Muscle of arm (tissue), 14 donors: ENCODE data around the gene ACVR1. TPM values are rescaled to one million over a fixed set of nuclear protein-coding genes. Genes with fewer than 3 reads are reported as not detected.

Experiments
- DNase-seq: peaks from one replicate; pipeline ENCODE4 v3.0.0-alpha.2; 2013
- long read RNA-seq, 11 donors: transcript quantifications; one replicate each; lab custom pipeline, GENCODE V29; 2026
- polyA plus RNA-seq, 12 donors: library from polyadenylated mRNA; unstranded; fragments of 120-200 nt; gene quantifications; one replicate each; pipeline ENCODE4 v1.2.1, GENCODE V29; 2013; ENCODE audit not compliant: insufficient read length in 12 of 12

ACVR1 gene
- 10 to 100 TPM in 11 of 12 donors, not detected in 1; 24.4 to 43.0 (median 32.5) TPM for polyA plus RNA-seq
- long read RNA-seq, donor 1, partial matches to known transcripts, result 0 of 2 reads
- long read RNA-seq, donor 1, other reads (novel, unspliced or antisense), result 0 of 2 reads
- long read RNA-seq, donor 2, transcript ACVR1-207 (11 exons, 2,861 nt), result major isoform, 13 of 13 reads
- long read RNA-seq, donor 2, partial matches to known transcripts, result 0 of 13 reads
- long read RNA-seq, donor 2, other reads (novel, unspliced or antisense), result 0 of 13 reads
- long read RNA-seq, donor 3, partial matches to known transcripts, result 0 of 2 reads
- long read RNA-seq, donor 3, other reads (novel, unspliced or antisense), result 0 of 2 reads
- long read RNA-seq, donor 4, result 0 reads
- long read RNA-seq, donor 5, transcript ACVR1-207 (11 exons, 2,861 nt), result major isoform, 7 of 7 reads
- long read RNA-seq, donor 5, partial matches to known transcripts, result 0 of 7 reads
- long read RNA-seq, donor 5, other reads (novel, unspliced or antisense), result 0 of 7 reads
- long read RNA-seq, donor 6, partial matches to known transcripts, result 0 of 4 reads
- long read RNA-seq, donor 6, other reads (novel, unspliced or antisense), result 0 of 4 reads
- long read RNA-seq, donor 7, partial matches to known transcripts, result 0 of 3 reads
- long read RNA-seq, donor 7, other reads (novel, unspliced or antisense), result 0 of 3 reads
- long read RNA-seq, donor 8, partial matches to known transcripts, result 0 of 3 reads
- long read RNA-seq, donor 8, other reads (novel, unspliced or antisense), result 0 of 3 reads
- long read RNA-seq, donor 9, partial matches to known transcripts, result 0 of 4 reads
- long read RNA-seq, donor 9, other reads (novel, unspliced or antisense), result 0 of 4 reads
- long read RNA-seq, donor 10, transcript ACVR1-207 (11 exons, 2,861 nt), result major isoform, 8 of 8 reads
- long read RNA-seq, donor 10, partial matches to known transcripts, result 0 of 8 reads
- long read RNA-seq, donor 10, other reads (novel, unspliced or antisense), result 0 of 8 reads
- long read RNA-seq, donor 11, transcript ACVR1-207 (11 exons, 2,861 nt), result major isoform, 7 of 7 reads
- long read RNA-seq, donor 11, partial matches to known transcripts, result 0 of 7 reads
- long read RNA-seq, donor 11, other reads (novel, unspliced or antisense), result 0 of 7 reads

DNA sequence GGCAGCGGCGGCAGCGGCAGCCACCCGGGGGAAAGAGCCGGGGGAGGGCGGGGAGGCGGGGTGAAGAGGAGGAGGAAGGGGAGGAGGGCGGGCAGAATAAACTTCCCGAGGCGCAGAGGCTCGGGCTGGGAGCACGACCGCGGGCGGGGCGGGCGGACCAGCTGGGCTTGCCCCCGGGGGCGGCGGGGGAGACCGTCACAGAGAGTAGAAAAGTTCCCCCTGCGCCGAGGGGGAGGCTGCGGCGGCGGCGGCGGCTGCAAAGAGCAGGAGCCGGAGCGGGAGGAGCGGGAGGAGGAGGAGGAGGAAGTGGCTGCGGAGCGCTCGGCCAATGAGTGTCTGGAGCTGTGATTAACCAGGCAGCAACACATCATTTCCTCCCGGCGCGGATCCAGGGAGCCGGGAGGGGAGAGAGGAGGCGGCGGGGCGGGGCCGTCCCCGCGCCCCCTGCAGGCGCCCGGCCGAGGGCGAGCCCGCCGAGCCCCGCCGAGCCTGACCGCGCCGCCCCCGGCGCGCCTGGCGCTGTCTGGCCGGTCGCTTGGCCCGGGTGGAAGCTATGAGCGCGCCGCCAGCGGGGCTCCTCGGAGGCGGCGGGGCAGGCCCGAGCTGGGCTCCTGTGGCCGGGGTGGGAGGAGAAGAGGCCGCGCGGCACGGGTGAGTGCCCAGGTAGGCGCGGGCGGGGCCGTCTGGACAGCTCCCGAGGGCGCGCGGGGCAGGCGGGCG, at the start of gene ACVR1:
Gene ACVR1 (minus strand): TSS at position 265 of the 720 bp plus-strand sequence. CDS start 76,837 bp downstream, outside the sequence.
- peak; percentile 98 for DNase-seq

DNA sequence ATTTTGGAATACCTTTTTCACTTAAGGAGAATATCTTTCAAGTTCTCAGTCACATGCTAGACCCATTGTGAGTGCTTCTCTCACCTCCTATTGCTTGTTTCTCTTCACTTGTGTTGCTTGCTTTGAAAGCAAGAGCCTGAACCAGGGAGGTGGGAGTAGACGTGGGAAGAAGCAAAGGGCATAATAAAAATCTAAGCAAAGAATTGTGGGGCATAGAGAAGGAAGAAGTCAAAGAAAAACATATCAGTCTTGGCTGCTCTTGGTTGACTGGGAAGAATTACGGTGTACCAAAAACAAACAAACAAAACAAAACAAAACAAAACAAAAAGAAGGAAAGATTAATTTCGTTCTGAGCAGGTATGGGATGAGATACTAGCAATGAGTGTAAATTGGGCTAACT, 48.9 kb upstream of the ACVR1 start:
- DNase-seq, result no peak

DNA sequence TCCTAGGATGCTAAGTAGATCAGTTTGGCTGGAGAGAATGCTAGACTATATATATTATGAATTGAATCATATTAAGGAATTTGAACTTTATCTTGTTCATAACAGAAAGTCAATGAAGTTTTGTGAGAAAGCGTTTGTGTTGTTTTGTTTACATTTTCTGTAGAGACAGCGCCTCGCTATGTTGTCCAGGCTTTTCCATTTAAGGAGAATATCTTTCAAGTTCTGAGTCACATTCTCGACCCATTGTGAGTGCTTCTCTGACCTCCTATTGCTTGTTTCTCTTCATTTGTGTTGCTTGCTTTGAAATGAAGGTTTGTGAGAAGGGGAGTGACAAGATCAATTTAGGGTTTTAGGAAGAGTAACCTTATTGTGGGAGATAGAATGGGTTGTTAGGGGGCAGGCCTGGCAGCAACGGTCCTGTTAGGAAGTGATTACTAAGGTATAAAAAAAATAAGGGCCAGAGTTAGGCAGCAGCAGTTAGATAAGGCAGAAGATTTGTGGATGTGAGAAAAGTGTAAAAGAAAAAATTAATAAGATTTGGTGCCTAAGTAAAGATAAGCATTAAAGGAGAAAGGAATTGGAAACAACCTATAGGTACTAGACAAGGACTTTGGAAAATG, 47.6 kb upstream of the ACVR1 start:
- DNase-seq, result no peak

DNA sequence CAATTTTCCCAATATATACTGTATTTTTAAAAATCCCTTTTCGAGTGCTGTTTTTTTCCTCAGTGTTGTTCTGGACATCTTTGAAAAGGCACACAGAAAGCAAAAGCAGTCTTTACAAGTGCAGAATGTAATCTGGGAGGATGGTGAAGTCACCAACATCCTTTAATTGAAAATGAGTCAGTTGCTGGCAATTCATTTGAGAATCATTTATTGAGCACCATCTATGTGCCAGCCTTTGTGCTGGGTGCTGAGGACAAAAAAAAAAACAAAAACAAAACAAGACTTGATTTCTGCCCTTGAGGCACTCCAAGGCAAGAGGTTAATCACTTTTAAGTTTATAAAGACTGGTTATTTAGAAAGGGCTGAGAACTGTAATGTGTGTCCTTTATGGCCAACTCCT, 46.7 kb upstream of the ACVR1 start:
- DNase-seq, result no peak

DNA sequence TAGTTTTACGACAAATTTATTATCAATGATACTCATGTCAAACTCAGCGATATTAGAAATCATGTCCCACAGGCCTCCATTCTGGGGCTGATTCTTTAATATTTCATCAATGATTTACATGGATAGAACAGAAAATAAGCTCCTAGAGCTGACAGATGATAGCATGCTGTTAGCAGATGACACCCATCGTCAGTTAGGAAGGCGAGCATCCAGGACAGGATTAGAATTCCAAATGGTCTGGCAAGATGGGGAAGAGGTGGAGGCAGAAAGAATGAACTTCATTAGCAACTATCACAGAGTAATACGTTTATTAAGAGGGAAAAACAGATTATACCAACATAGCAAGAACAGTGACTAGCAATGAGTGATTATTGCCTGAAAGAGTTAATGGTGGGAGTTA, 46.2 kb upstream of the ACVR1 start:
- no peak for DNase-seq

DNA sequence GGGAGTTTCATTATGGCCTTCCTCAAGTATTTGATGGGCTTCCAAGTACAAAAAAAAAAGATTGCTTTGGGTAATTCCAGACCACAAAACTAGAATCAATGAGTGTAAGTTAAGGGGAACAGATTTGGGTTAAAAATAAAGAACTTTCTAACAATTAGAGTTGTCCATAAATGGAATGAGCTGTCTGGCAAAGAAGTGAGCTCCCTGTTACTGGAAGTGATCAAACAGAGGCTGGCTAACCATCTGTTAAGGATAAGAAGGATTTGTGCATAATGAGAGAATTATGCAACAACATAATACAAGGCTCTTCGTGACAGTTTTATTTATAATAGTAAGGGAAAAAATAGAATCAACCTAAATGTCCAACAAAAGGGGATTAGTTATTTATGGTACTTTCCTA, 44.6 kb upstream of the ACVR1 start:
- DNase-seq, result no peak

DNA sequence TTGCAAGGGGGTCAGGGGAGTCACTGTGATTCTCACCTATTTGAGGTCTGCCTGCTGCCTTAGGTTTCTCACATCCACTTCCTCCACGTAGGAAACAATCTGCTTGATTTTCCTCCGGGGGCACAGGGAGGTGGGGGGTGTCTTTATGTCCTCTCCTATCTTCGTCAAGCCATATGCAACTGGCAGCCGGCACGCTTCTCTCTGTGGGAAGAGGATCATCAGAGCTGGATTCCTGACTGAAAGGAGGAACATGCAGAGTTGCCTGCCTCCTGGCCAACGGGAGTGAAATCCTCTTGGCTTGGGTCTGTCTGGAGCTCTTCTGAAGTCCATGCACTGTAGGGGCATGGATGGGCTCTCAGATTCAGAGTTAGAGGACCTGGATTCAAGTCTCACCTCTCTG, 43.1 kb upstream of the ACVR1 start:
- DNase-seq, result no peak

DNA sequence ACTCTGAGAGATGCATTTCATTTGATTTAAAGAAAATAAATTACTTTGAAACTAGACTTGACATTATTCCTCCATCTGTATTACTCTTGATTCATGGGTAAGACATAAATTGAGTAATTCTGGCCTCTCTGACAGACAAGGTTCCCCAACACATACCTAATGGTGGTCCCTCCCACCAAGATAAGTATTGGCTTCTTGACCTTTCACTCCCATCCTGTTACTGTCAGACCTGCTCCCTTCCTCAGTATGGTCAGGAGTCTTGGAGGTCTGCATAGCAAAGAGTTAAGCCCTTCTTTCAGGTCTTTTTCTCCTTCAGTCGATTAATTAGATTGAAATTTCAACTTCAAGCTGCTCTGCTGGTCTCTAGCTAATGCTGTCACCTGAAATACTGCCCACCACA, 42.2 kb upstream of the ACVR1 start:
- DNase-seq, result no peak

DNA sequence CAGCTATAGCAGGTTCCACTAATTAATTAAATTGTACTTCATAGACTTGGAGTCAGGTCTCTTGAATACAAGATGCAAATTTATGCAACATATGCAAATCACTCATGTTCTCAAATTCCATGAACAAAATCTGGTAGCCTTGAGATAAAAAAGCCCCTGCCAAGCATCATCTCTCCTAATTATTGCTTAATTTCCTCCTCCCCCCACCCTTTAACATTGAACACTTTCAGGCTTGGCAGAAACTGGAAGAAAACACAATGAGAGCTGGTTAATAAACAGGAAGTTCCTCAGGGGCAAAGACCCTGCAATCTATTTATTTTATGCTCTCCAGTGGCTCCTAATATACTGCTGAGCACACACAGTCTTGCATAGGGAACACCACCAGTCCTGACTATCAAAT, 35.6 kb upstream of the ACVR1 start:
- DNase-seq, result no peak

DNA sequence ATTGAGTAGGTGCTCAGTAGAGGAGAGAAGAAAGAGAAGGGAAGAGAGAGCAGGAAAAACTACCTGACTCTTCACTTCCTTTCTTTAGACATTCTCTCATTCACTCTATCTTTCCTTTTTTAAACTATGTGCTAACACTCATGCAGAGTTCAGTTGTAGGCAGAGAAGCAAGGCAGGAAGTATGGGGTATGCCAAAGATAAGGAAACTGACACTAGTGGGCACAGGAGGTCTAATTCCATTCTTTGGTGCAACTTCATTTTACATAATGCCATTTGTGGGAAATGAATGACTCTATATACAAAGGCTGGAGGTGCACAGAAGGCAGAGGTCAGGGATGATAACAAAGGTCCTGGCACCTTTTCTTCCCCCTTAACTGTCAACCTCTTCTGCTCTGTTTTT, 35.1 kb upstream of the ACVR1 start:
- DNase-seq, result no peak

DNA sequence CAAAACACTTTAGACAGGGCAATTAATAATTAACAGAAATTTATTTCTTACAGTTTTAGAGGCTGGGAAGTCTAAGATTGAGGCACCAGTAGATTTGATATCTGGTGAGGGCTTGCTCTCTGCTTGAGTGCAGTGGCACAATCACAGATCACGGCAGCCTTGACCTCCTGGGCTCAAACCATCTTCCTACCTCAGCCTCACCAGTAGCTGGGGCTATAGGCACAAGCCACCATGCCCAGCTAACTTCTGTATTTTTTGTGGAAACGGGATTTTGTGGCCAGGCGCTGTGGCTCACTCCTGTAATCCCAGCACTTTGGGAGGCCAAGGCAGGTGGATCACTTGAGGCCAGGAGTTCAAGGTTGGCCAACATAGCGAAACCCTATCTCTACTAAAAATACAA, 29.0 kb upstream of the ACVR1 start:
- DNase-seq, result no peak

DNA sequence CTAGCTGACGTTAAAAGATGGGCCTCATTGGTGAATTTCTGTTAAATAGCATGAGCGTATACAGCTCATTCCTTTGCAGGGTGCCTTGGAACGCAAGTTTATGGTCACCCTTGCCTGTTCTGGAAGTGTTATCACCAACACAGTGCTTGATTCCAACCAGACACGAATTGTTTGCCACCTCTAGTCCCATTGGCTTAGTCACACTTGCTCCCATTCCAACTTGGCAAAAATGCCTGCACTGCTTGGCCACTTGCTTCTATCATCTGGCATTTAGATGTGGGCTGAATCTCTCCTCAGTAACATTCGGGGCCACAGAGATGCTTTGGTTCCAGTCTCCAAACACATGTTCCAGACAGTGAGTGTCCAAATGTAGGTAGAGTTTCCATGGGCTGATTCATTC, 27.5 kb upstream of the ACVR1 start:
- DNase-seq, result no peak

DNA sequence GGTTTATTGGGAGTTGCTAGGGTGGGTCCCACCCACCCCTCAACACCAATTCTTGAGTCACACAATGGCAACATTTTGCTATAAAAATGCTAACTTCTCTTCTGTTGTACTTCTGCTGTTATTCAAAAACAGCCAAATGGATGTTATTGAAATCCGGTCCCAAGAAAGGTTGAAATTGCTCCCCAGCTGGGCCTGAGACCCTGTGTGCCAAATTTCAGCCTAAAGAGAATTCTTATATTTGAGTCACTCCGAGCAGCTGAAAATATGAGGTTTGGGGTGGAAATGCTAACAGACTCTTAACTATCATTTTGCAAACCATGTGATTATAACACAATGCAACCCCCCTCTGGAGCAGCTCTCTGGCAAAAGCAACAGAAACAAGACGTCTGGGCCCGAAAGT, 27.0 kb upstream of the ACVR1 start:
- peak; percentile 17 for DNase-seq

DNA sequence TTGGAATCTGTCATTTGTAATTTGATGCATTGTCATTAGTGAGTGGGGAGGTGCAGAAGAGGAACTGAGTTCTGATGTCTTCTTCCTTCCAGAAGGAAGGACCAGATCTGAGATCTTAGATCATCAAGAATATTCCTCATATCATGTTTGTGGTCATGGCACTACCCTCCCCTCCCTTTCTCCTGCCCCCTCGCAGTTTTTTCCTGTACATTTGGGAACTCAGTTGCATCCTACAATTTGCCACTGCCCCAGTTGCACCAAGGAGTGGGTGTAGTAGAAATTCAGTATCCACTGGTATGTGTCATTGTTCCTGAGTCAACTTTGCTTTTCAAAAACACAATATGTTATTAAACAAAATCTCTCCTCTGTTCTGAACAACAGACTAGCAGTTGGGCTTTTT, 26.6 kb upstream of the ACVR1 start:
- no peak for DNase-seq

DNA sequence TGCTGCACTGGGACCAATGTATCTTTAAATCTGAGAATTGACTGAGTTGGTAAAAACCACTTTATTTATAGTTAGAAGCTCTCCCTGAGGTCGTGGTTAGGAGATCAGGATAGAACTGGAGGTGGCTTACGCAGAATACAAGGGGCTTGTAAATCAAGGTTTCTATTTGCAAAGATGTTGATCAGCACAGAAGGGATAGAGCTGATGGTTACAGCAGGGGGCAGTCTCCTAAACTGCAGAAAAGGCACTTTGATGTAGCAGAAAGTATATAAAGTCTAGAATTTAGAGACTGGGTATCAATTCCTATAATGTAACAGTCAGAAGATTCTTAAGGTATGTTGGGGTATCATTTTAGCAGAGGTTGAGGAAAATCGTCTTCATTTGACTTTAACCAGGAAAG, 25.2 kb upstream of the ACVR1 start:
- DNase-seq, result no peak

DNA sequence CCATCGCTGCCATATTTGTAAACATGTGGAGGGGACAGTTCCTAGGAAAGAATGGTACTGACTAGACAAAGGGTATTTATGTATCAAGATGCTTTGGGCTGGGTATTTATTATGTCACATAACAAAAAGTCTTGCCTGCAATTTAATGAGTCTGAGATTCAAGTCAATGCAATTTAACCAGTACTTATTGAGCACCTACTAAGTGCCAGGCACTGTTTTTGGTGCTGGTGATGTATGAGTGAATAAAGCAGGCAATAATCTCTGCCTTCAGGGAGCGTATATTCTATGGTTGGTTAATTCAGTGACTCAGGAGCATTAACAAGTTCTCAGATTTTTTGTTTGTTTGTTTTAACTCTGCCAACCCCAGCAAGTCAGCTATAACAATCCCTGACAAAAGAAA, 24.6 kb upstream of the ACVR1 start:
- no peak for DNase-seq

DNA sequence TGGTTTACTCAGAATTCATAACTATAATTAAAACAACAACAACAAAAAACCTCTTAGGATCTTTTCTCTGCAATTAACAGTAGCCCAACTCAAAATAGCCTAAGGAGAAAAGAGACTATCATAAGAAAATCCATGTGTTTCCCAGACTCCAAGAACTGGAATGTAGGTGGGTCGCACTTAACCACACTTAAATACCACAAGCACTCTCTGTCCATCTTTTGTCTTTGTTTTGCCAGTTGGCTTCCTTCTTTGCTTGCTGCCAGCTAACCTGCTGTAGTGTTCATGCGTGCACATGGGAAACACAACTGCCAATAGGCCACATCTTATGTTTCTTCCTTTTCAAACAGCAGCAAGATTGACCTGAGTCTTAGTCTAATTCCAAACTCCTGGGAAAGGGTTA, 24.1 kb upstream of the ACVR1 start:
- DNase-seq, result no peak

DNA sequence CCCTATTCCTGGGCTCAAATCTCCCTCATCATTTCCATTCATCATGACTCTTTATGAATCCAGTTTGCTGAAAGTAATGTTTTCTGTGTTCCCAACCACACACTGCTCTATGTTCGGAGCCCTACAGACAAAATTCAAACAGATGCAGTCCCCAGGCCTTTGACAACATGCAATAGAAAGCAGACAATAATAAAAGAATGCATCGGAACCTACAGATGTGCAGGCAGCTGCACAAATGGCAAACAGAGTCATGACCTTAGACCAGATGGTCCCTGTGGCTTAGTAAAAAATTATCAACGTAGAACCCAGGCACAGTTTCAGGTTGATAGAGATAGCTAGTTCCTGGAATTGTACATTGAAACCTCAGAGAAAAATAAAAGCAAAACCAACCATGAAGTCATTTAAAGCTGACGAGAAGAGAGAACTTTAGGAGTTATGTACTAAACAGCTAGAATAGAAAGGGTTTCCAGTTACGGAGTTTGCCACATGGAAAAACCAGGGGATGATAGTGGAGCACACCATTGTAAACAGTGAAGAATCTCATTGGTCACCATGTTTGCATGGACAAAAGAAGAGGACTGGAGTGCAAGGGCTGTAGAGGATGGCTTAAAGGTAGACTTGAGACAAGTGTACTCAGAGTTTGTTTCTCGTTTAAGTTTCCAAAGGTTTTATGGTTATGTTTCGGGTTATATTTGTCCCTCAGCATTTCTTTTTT, 23.2 kb upstream of the ACVR1 start:
- DNase-seq, result peak; percentile 15

DNA sequence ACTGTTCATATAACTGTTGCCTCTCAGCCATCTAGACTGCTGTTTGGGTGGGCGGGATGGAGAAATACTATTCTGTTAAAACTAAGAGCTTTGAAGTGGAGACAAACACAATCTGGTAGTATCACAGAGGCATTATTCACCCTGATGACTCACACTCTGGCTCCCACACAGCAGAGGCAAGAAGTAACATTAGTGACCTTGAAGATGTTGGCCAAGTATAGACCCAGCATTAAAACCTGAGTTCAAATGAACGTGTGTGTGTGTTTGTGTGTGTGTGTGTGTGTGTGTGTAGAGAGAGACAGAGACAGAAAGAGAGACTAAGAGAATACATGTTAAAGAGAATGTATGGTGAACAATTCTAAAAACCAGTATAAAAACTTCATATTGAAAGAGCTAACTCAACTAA, 22.5 kb upstream of the ACVR1 start:
- no peak for DNase-seq

DNA sequence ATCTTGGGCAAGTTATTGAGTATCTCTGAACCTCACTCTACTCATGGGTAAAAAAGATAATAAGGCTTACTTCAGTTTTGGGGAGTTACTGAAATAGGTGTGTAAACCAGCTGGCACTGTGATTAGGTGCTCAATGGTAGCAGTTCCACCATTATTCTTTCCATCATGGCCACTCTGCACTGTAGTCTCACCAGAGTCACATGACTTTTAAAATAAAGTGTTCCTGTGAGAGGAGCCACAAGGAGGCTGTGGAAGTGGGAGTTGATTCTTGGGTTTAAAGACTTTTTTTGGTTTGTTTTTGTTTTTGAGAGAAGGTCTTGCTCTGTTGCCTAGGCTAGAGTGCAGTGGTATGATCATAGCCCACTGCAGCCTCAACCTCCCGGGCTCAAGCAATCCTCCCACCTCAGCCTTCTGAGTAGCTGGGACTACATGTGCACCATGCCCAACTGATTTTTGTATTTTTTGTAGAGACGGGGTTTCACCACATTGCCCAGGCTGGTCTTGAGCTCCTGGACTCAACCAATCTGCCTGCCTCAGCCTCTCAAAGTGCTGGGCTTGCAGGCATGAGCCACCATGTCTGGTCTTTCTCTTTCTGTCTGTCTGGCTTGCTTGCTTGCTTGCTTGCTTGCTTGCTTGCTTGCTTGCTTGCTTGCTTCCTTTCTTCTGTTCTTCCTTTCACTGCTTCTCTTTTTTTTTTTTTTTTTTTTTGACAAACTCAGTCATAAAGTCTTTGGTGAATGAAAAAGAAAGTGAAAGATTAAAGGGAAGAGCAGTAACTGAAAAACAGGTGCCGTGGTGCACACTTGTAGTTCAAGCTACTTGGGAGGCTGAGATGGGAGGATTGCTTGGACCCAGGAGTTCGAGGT, 21.2 kb upstream of the ACVR1 start:
- no peak for DNase-seq
